GM21529 (cell line): ENCODE measurements around the gene EPB41L1.

Source experiments
- ATAC-seq: cut with Tn5 transposase; IDR thresholded peaks from one replicate; pipeline ENCODE4 v1.9.1; 2021; ENCODE audit not compliant: unreplicated experiment

Gene EPB41L1

GRCh38 chr20:36184816-36185776 is 30.6 kb downstream of the EPB41L1 start:
- no peak for ATAC-seq

GRCh38 chr20:36193977-36194712 is 39.6 kb downstream of the EPB41L1 start:
- no peak for ATAC-seq

- ATAC-seq, result no peak
Measured at GRCh38 chr20:36196676-36197075, 42.1 kb downstream of the EPB41L1 start.

GRCh38 chr20:36197271-36197670 is 42.7 kb downstream of the EPB41L1 start:
- ATAC-seq, result no peak

GRCh38 chr20:36199345-36200257 is 45.1 kb downstream of the EPB41L1 start:
- no peak for ATAC-seq

GRCh38 chr20:36200451-36200850 is 45.9 kb downstream of the EPB41L1 start:
- no peak for ATAC-seq

- ATAC-seq, result no peak
Measured at GRCh38 chr20:36201198-36201597, 46.7 kb downstream of the EPB41L1 start.

- no peak for ATAC-seq
Measured at GRCh38 chr20:36202891-36203338, 48.4 kb downstream of the EPB41L1 start.

- no peak for ATAC-seq
Measured at GRCh38 chr20:36203861-36204260, 49.3 kb downstream of the EPB41L1 start.

GRCh38 chr20:36205026-36205425 is 50.5 kb downstream of the EPB41L1 start:
- ATAC-seq, result no peak

GRCh38 chr20:36206068-36206467 is 51.5 kb downstream of the EPB41L1 start:
- no peak for ATAC-seq

GRCh38 chr20:36206641-36207040 is 52.1 kb downstream of the EPB41L1 start:
- ATAC-seq, result no peak

GRCh38 chr20:36207602-36208001 is 53.1 kb downstream of the EPB41L1 start:
- no peak for ATAC-seq

- no peak for ATAC-seq
Measured at GRCh38 chr20:36208257-36208656, 53.7 kb downstream of the EPB41L1 start.

GRCh38 chr20:36210436-36211021 is 56.0 kb downstream of the EPB41L1 start:
- no peak for ATAC-seq

- ATAC-seq, result no peak
Measured at GRCh38 chr20:36213362-36213761, 58.8 kb downstream of the EPB41L1 start.

- no peak for ATAC-seq
Measured at GRCh38 chr20:36214684-36215256, 60.2 kb downstream of the EPB41L1 start.

- ATAC-seq, result no peak
Measured at GRCh38 chr20:36215778-36216177, 61.2 kb downstream of the EPB41L1 start.

- ATAC-seq, result no peak
Measured at GRCh38 chr20:36216314-36217025, 61.9 kb downstream of the EPB41L1 start.
